LNCaP clone FGC (cell line): ENCODE data around the gene FBN3.

ENCODE experiments used
- DNase-seq: peaks from one replicate; pipeline ENCODE4 v3.0.0-alpha.2; 2011; ENCODE audit warnings: low read depth
- H3K4me3 ChIP-seq: 2 replicates; pipeline ENCODE4 v1.5.1; 2011; ENCODE audit warnings: mild to moderate bottlenecking, low read depth, low read length, control low read depth
- CTCF ChIP-seq: IDR thresholded peaks from 2 replicates; pipeline ENCODE4 v1.5.1; 2012; ENCODE audit warnings: mild to moderate bottlenecking; ENCODE audit not compliant: control insufficient read depth, insufficient read depth; ENCODE audit errors: extremely low read depth

FBN3 gene

DNA sequence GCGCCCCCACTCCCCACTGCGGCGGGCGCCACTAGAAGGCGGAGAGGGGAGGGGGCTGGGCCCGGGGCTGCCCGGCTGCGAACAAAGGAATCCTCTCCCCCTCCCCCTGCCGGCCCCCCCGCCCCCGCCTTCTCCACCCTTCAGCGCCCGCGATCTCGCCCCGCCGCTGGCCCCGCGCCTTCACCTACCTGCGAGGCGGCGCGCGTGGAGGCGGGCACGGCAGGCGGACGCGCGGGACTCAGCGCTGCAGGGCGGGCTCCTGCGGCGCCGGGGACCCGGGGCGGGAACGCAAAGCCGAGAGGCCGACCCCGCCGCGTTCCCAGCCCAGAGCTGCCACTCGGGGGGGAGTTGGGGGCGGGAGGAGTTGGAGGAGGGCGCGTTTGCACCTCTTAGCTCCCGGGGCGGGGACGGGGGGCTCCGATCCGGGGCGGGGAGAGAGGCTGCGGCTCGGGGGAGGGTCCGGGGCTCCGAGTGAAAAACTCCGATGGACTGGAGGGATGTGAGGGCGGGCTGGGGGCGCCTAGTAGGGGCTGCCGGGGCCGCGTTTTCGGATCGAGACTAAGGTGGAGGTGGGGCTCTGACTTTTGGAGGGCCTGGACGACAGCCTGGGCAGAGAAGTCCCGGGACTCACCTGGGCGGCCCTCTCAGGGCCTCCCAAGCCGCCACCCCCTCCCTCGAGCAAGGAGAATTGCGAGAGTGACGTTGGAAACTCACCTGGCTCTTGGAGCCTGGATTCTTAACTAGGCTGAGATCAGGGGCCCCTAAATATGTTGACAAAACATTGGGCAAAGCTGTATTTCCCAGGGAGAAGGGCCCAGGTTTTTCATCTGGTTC lies at the start of gene FBN3:
Gene FBN3, minus strand, starts transcription at position 332 of the 834 bp plus-strand sequence. CDS start 2,112 bp downstream, outside the sequence.
- H3K4me3 ChIP-seq: no peak within 1 kb of the TSS
- no peak for TF ChIP-seq CTCF
- DNase-seq: no peak

- no peak for TF ChIP-seq CTCF
- no peak overlapping the region for H3K4me3 ChIP-seq
- no peak for DNase-seq
These were observed 47.0 kb upstream of the FBN3 start for GRCh38 chr19:8196271-8196927.

DNA sequence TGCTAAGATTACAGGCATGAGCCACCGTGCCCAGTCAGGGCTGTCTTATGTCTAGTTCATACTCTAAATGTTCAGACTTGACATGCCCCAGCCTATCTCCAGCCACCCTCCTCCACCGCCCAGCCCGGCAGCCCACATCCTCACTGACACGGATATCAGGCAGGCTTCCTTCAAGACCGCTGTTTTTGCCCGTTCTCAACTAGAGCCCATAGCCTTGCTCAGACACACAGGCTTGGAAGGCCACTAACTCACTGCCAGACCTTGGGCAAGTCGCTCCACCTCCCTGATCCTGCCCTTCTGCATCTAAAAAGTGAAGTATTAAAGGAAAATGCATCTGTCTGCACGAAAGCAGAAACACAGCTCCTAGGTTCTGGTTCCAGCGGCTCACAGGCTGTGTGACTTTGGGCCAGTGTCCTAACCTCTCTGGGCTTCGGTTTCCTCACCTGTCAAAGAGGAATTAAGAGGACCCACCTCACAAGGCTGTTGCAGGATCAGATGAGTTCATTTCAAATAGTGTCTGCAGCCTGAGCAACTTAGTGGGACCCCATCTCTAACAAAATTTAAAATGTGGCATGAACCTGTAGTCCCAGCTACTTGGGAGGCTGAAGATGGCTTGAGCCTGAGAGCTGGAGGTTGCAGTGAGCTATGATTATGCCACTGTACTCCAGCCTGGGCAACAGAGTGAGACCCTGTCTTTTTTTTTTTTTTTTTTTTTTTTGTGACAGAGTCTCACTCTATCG lies 45.3 kb upstream of the FBN3 start:
- no peak for DNase-seq
- H3K4me3 ChIP-seq: no peak overlapping the region
- no peak for TF ChIP-seq CTCF

DNA sequence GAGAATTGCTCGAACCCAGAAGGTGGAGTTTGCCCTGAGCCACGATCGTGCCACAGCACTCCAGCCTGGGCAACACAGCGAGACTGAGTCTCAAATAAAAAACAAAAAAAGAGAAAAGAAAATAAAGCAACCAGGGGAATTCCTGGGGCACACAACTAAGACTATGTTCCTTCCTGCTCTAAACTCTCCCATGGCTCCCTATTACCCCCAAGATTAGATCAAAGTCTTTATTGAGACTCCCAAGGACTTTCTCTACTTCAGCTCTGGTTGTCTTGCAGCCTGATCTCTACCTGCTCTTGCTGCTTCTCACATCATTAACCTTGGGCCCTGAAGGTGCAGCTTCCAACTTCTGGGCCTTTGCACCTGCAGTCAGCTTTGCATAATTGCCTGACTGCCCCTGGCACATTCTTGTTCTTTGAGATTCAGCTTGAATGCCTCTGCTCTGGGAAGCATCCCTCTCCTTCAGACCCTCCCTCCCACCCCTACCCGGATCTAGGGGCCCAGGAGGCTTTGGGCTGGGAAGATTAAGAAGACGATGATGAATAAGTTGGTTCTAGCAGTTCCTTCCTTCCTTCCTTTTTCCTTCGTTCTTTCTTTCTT lies 42.9 kb upstream of the FBN3 start:
- no peak for DNase-seq
- TF ChIP-seq CTCF: no peak
- H3K4me3 ChIP-seq: no peak overlapping the region

- no peak for TF ChIP-seq CTCF
- no peak for DNase-seq
- no peak overlapping the region for H3K4me3 ChIP-seq
These were observed 36.1 kb upstream of the FBN3 start for GRCh38 chr19:8185343-8186068.

- TF ChIP-seq CTCF: no peak
- DNase-seq: no peak
- no peak overlapping the region for H3K4me3 ChIP-seq
These were observed 34.9 kb upstream of the FBN3 start for GRCh38 chr19:8184274-8184673.
